ENCODE measurements around the gene ATP6V0A4. TPM values are rescaled to one million over a fixed set of nuclear protein-coding genes. Genes with fewer than 3 reads are reported as not detected.

ATP6V0A4 gene
- total RNA-seq, 1 experiment from 2014 or later, result not detected

GRCh38 chr7:138755842-138756590, 42.0 kb downstream of the ATP6V0A4 start:
- Histone ChIP-seq H3K4me2 (ENCODE audit: low read length) (no peak overlapping the region), H3K79me2 (ENCODE audit: insufficient read depth, low read length) (no peaks in the 10 kb centered on the region), H4K20me1 (ENCODE audit: insufficient read depth) (no peaks in the 10 kb centered on the region), H3K4me1 (ENCODE audit: control insufficient read depth in 1 of 2, insufficient read depth in 2 of 2, low read length in 2 of 2) (peaks cover 6 to 24% of the 10 kb centered on the region in 2 experiments; a peak in 3 of 4 replicates), H3K36me3 (ENCODE audit: control insufficient read depth in 1 of 2, insufficient read depth in 2 of 2, low read length in 2 of 2) (no peaks in the 10 kb centered on the region), H2AFZ (ENCODE audit: low read depth, low read length, poor library complexity, severe bottlenecking) (no peak overlapping the region), H3K9me2 (ENCODE audit: insufficient read depth) (no peaks in the 10 kb centered on the region), H3K27me3 (ENCODE audit: insufficient read depth, low read length) (no peaks in the 10 kb centered on the region), H3K27ac (ENCODE audit: low read depth, low read length) (no peak overlapping the region), H3K4me3 (replicated peaks in 1 of 2; ENCODE audit: low read depth in 1 of 2, low read length in 2 of 2) (no peak overlapping the region), H3K9me3 (ENCODE audit: control insufficient read depth in 1 of 2, insufficient read depth in 1 of 2, low read depth in 1 of 2, low read length in 2 of 2) (no peaks in the 10 kb centered on the region), H3K9ac (ENCODE audit: low read length) (no peak overlapping the region)
- ATAC-seq (no peak), DNase-seq (ENCODE audit: low read depth, low spot score) (no peak)
- TF ChIP-seq CBX3 (IDR thresholded peaks at IDR 0.05; ENCODE audit: low read depth) (no peak), ZFX (IDR thresholded peaks at IDR 0.05) (no peak), SIN3A (IDR thresholded peaks at IDR 0.05; ENCODE audit: low read depth) (no peak), JUND (IDR thresholded peaks at IDR 0.05) (no peak), EZH2 (IDR thresholded peaks at IDR 0.05) (no peak), POLR2AphosphoS5 (IDR thresholded peaks at IDR 0.05; ENCODE audit: low read depth, low read length) (no peak), EGR1 (IDR thresholded peaks at IDR 0.05; ENCODE audit: low read depth) (no peak), ATF3 (IDR thresholded peaks at IDR 0.05) (no peak), YY1 (IDR thresholded peaks at IDR 0.05; ENCODE audit: extremely low read depth, insufficient replicate concordance, low read depth, low read length) (no peak), TCF7L2 (IDR thresholded peaks at IDR 0.05; ENCODE audit: borderline replicate concordance, extremely low read depth, insufficient read depth, insufficient read length) (no peak), FOSL1 (IDR thresholded peaks at IDR 0.05; ENCODE audit: low read depth) (no peak), CTCF (IDR thresholded peaks at IDR 0.05 in 2 of 3, conservative IDR thresholded peaks at IDR 0.05 in 1 of 3; ENCODE audit: borderline replicate concordance in 1 of 3, insufficient read depth in 1 of 3, low read depth in 2 of 3, low read length in 2 of 3) (no peak), SP1 (IDR thresholded peaks at IDR 0.05; ENCODE audit: low read depth) (no peak), CEBPB (IDR thresholded peaks at IDR 0.05; ENCODE audit: low read depth) (no peak), ZNF274 (IDR thresholded peaks at IDR 0.05; ENCODE audit: low read depth, low read length) (no peak), SRF (IDR thresholded peaks at IDR 0.05; ENCODE audit: low read depth) (no peak), MAX (IDR thresholded peaks at IDR 0.05) (no peak), POLR2A (IDR thresholded peaks at IDR 0.05; ENCODE audit: borderline replicate concordance, extremely low read depth, insufficient read depth, insufficient read length) (no peak)
- BruUV-seq (replicated peaks), result no TSS peak
- ChIA-PET POLR2A (no interaction called here), CTCF (no interaction called here), RAD21 (ENCODE audit: low non-redundant PET in 1 of 2, low total read pairs in 2 of 2, uncharacterized antibody in 2 of 2, unreplicated experiment in 2 of 2) (no interaction called here)
- intact Hi-C loops (cut with micrococcal nuclease), result no loop called here
